ENCODE results near the gene RNF220. TPM values are rescaled to one million over a fixed set of nuclear protein-coding genes. Genes with fewer than 3 reads are reported as not detected.

The RNF220 gene
- total RNA-seq, 2 donors from 2014 or later: 85.4 to 124 TPM

DNA sequence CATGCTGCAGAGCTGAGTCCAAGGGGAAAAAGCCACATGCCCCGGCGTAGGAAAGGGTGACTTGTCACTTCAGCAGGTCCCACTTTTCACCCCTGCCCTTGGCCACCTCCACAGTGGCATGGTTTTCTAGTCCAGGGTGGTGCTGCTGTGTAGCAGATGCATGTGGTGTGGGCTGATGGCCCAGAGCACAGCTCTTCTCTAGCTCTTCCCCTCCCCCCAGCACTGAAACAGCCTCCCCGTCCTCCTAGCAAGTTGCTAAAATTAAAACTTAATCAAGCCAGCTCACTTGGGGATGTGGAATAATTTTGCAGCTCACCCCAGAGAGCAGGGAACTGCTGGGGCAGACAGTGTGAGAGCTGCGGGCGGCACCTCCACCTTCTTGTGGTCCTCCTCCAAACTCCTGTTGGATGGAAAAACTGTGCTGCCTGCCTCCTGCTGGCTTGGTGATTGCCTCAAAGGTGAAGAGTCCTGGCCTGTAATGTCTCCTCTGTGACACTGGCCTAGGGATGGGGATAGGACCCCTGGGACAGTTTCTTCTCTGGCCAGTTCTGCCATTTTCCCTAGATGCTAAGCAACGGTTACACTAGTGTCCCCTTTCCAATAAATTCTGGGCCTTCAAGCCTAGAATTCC lies 91.6 kb downstream of the RNF220 start:
- no peak for DNase-seq
- no peak overlapping the region for H3K4me3 ChIP-seq
- no peaks in the 10 kb centered on the region for H3K27me3 ChIP-seq
- no peak overlapping the region for H3K27ac ChIP-seq
- no peaks in the 10 kb centered on the region for H3K9me3 ChIP-seq
- H3K36me3 ChIP-seq (replicated peaks in 1 of 2; ENCODE audit: insufficient read depth in 1 of 2, low read depth in 2 of 2): no peaks in the 10 kb centered on the region
- TF ChIP-seq, protein P1, sequence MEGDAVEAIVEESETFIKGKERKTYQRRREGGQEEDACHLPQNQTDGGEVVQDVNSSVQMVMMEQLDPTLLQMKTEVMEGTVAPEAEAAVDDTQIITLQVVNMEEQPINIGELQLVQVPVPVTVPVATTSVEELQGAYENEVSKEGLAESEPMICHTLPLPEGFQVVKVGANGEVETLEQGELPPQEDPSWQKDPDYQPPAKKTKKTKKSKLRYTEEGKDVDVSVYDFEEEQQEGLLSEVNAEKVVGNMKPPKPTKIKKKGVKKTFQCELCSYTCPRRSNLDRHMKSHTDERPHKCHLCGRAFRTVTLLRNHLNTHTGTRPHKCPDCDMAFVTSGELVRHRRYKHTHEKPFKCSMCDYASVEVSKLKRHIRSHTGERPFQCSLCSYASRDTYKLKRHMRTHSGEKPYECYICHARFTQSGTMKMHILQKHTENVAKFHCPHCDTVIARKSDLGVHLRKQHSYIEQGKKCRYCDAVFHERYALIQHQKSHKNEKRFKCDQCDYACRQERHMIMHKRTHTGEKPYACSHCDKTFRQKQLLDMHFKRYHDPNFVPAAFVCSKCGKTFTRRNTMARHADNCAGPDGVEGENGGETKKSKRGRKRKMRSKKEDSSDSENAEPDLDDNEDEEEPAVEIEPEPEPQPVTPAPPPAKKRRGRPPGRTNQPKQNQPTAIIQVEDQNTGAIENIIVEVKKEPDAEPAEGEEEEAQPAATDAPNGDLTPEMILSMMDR (IDR thresholded peaks at IDR 0.05): no peak
- TF ChIP-seq POLR2A (IDR thresholded peaks at IDR 0.05): no peak
- no peak for ATAC-seq
- no peaks in the 10 kb centered on the region for H3K4me1 ChIP-seq
- 91 to 92% methylated on average over 6 of the region's 6 CpGs for WGBS, 2 donors
- intact Hi-C loops (cut with DNase I): no loop called here

DNA sequence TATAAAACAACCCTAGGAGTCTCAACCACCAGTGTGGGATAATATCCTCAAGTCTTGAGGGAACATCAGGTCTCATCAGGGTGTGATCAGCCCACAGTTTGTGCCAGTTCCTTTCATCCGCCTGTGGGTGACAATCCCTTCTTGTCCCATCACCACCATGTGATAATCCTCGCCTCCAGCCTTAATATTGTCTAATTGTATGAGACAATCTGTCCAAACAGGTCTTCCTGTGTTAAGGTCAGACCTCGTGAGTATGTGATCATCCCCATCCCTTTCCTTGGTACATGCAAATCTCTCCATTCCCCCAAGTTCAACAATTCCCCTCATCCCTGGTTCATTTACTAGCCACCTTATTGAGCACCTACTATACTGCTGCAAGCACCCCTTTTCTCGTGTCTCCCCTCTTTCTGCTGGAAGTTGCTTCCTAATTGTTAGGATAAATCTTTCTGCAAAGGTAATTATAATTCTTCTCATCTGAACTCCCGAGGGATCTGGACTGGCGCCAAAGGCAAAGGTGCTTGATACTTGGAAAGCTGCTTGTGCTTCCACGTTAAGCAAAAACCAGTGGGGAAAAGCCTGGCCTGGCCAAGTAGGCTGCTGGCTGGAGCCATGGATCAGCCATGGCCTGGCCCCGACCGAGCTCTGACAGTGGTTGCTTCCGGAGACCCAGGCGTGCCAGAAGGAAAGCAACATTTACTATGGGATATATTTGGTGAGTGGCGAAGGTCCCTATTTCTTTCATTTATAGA lies 92.5 kb downstream of the RNF220 start:
- H3K27ac ChIP-seq: no peak overlapping the region
- no peaks in the 10 kb centered on the region for H3K36me3 ChIP-seq (replicated peaks in 1 of 2; ENCODE audit: insufficient read depth in 1 of 2, low read depth in 2 of 2)
- intact Hi-C loops (cut with DNase I): no loop called here
- TF ChIP-seq, protein P1 (IDR thresholded peaks at IDR 0.05): no peak
- TF ChIP-seq POLR2A (IDR thresholded peaks at IDR 0.05): no peak
- 74 to 75% methylated on average over 12 of the region's 12 CpGs for WGBS, 2 donors
- no peak for ATAC-seq
- H3K4me1 ChIP-seq: no peaks in the 10 kb centered on the region
- H3K27me3 ChIP-seq: no peaks in the 10 kb centered on the region
- DNase-seq: peak in 1 of 4 donors; percentile 7
- H3K4me3 ChIP-seq: no peak overlapping the region
- no peaks in the 10 kb centered on the region for H3K9me3 ChIP-seq

DNA sequence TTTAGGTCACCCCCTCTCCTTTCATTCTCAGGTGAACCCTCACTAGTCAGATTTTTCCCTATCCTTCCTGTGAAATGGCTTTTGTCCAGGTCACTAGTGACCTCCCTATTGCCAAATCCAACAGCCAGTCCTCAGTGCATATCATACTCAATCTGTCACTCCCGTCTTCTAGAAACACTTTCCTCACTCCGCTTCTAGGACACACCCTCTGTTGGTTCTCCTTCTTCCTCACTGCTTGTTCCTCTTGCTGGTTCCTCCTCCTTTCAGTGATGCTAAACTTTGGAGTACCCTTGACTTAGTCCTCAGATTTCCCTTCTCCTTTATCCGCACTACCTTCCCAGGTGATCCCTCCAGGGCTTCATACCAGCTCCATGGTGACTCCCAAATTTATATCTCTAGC lies 94.3 kb downstream of the RNF220 start:
- Histone ChIP-seq H3K4me3 (no peak overlapping the region), H3K4me1 (no peaks in the 10 kb centered on the region), H3K27me3 (no peaks in the 10 kb centered on the region), H3K9me3 (no peaks in the 10 kb centered on the region), H3K36me3 (replicated peaks in 1 of 2; ENCODE audit: insufficient read depth in 1 of 2, low read depth in 2 of 2) (no peaks in the 10 kb centered on the region), H3K27ac (no peak overlapping the region)
- intact Hi-C loops (cut with DNase I): no loop called here
- 61 to 81% methylated on average over 3 of the region's 3 CpGs for WGBS, 2 donors
- ATAC-seq: no peak
- no peak for TF ChIP-seq POLR2A (IDR thresholded peaks at IDR 0.05)
- TF ChIP-seq, protein P1 (IDR thresholded peaks at IDR 0.05): no peak
- no peak for DNase-seq

DNA sequence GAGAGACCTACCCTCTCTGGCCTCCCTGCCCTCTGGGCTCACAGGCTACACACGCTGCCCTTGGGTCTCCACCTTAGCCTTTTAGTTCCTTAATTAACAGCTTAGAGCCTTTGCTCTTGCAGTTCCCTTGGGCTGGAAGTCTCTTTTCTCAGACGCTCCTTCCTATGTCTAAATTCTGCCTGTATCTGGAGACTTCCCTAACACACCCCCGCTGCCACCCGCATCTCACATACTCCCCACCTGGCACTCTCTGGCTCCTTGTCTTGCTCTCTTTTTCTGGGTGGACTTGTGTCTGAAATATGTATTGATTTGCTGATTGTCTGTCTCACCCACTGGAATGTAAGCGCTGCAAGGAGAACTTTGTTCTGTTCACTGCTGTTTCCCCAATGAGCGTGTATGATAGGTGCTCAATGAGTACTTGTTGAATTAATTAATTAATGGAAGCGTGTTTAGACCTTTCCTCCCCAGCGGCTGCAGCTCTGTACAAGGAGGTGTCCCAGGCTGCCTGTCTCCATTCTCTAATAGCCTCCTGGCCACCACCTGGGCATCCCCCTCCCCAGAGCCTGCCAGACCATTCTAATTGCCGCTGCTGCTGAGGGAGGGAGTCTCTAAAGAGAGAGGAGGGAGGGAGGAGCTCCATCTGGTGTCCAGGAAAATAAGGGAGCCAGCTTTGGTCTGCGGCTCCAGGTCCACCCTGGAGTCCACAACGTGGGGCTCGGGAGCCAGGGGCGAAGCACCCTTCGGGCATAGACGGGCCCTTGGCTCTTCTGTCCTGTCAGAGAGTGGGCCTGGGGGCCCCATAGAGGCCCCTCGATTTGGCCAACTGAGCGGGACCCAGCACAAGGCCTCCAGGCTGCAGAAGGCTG lies 95.4 kb downstream of the RNF220 start:
- ATAC-seq: peak; percentile 40

More for the DNA sequence above, 95.4 kb downstream of the RNF220 start:
- 34 to 41% methylated on average over 11 to 14 of the region's 17 CpGs for WGBS, 2 donors
- intact Hi-C loops (cut with DNase I): no loop called here
- H3K27me3 ChIP-seq: no peaks in the 10 kb centered on the region
- no peaks in the 10 kb centered on the region for H3K36me3 ChIP-seq (replicated peaks in 1 of 2; ENCODE audit: insufficient read depth in 1 of 2, low read depth in 2 of 2)
- no peak overlapping the region for H3K4me3 ChIP-seq
- H3K27ac ChIP-seq: no peak overlapping the region
- H3K9me3 ChIP-seq: no peaks in the 10 kb centered on the region
- peak in 2 of 4 donors; percentile 13 to 18 for DNase-seq
- TF ChIP-seq, protein P1 (IDR thresholded peaks at IDR 0.05): peak in 2 of 7 experiments; percentile 16 to 26
- TF ChIP-seq POLR2A (IDR thresholded peaks at IDR 0.05): no peak
- H3K4me1 ChIP-seq: no peaks in the 10 kb centered on the region

Measured in body of pancreas (tissue), 4 donors.